ENCODE data around the gene CD226. TPM values are rescaled to one million over a fixed set of nuclear protein-coding genes. Genes with fewer than 3 reads are reported as not detected.

The CD226 gene
- total and polyA plus RNA-seq, 10 of the 15 experiments (the other 5 are each of a cell fraction or from before 2014, with no cell fraction given): 12.9 to 68.8 (median 47.3) TPM

DNA sequence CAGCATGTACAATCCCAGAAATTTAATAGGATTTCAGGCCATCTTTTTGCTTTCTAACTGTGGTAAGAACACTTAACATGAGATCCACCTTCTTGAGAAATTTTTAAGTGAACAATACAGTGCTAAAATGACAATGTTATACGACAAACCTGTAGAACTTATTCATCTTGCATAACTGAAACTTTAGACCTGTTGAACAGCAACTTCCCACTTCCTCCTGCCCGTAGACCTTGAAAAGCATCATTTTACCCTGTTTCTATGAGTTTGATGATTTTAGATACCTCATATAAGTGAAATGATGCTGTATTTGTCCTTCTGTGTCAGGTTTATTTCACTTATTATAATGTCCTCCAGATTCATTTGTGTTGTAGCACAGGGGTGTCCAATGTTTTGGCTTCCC, 128.2 kb downstream of the CD226 start:
- Histone ChIP-seq H3K79me2 (ENCODE audit: control insufficient read depth, insufficient read depth, low read length) (no peaks in the 10 kb centered on the region), H3K27me3 (replicated peaks in 1 of 2; ENCODE audit: control insufficient read depth in 2 of 2, insufficient read depth in 2 of 2, low read length in 1 of 2) (no peaks in the 10 kb centered on the region), H3K9ac (ENCODE audit: control insufficient read depth, insufficient read depth, low read length) (no peak overlapping the region), H3K9me3 (replicated peaks; ENCODE audit: control insufficient read depth, insufficient read depth, low read length) (no peaks in the 10 kb centered on the region; the same call in 1 of the 3 replicates), H3K4me3 (no peak overlapping the region), H3K27ac (ENCODE audit: control insufficient read depth, insufficient read depth) (no peak overlapping the region), H3K4me2 (ENCODE audit: control insufficient read depth, insufficient read depth) (no peak overlapping the region), H3K4me1 (ENCODE audit: control insufficient read depth, insufficient read depth, low read length) (no peaks in the 10 kb centered on the region), H3K36me3 (ENCODE audit: control insufficient read depth in 2 of 2, insufficient read depth in 2 of 2, low read length in 1 of 2) (no peaks in the 10 kb centered on the region), H4K20me1 (ENCODE audit: control insufficient read depth, insufficient read depth) (no peaks in the 10 kb centered on the region), H2AFZ (ENCODE audit: control insufficient read depth, low read depth, low read length) (no peak overlapping the region)
- CTCF ChIA-PET: interaction anchor here (1.5 kb wide), 1 partner anchor 19 kb away, joined by 3 read pairs; no protein-coding TSS in a partner anchor
- no peak for FAIRE-seq
- BruUV-seq (replicated peaks): no TSS peak
- peak; percentile 35; the same call in 2 of the 3 replicates for ATAC-seq
- intact Hi-C loops (cut with micrococcal nuclease; ENCODE audit: unreplicated experiment) (no loop called here), in situ Hi-C loops (cut with MboI) (no loop called here)
- WGBS (ENCODE audit: insufficient coverage, insufficient replicate concordance, low lambda C conversion rate, missing lambda C conversion rate): 3% methylated on average over 2 of the region's 2 CpGs
- no peak for TF ChIP-seq NR2C1 (IDR thresholded peaks at IDR 0.05)
- TF ChIP-seq SPI1 (IDR thresholded peaks at IDR 0.05; ENCODE audit: borderline replicate concordance, insufficient read depth, low read depth, low read length): peak; percentile 49; the same call in 1 of the 2 replicates
- POLR2A ChIA-PET: no interaction called here
- no peak for DNase-seq (ENCODE audit: low read depth, low spot score)
- SMC1A ChIA-PET (ENCODE audit: uncharacterized antibody, unreplicated experiment): no interaction called here
- RAD21 ChIA-PET (ENCODE audit: unreplicated experiment): no interaction called here

DNA sequence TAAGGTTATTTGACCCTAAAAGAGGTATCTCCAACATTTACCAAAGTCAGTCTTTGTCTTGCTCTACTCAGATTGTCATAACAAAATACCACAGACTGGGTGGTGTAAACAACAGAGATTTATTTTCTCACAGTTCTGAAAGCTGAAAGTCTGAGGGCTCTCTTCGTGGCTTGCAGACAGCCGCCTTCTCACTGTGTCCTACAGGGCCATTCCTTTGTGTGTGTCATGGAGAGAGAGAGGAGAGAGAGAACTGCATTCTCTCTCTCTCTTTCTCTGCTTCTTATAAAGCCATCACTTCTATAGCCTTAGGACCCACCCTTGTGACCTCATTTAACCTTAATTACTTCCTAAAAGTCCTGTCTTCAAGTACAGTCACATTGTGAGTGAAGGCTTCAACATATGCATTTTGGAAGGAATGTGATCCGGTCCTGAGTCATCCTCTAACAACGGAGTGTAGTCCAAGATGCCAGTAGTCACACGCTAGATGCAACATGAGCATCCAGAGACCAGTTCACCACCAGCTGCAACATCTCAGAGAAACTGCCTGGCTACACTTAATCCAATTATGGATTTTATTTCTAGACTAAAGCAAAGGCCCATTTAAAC, 130.2 kb downstream of the CD226 start:
- Histone ChIP-seq H3K36me3 (ENCODE audit: control insufficient read depth in 2 of 2, insufficient read depth in 2 of 2, low read length in 1 of 2) (no peaks in the 10 kb centered on the region), H3K27me3 (replicated peaks in 1 of 2; ENCODE audit: control insufficient read depth in 2 of 2, insufficient read depth in 2 of 2, low read length in 1 of 2) (no peaks in the 10 kb centered on the region), H3K9me3 (replicated peaks; ENCODE audit: control insufficient read depth, insufficient read depth, low read length) (no peaks in the 10 kb centered on the region; the same call in 1 of the 3 replicates), H3K79me2 (ENCODE audit: control insufficient read depth, insufficient read depth, low read length) (no peaks in the 10 kb centered on the region), H3K9ac (ENCODE audit: control insufficient read depth, insufficient read depth, low read length) (no peak overlapping the region), H3K4me1 (ENCODE audit: control insufficient read depth, insufficient read depth, low read length) (no peaks in the 10 kb centered on the region), H4K20me1 (ENCODE audit: control insufficient read depth, insufficient read depth) (no peaks in the 10 kb centered on the region), H3K27ac (ENCODE audit: control insufficient read depth, insufficient read depth) (no peak overlapping the region), H3K4me2 (ENCODE audit: control insufficient read depth, insufficient read depth) (no peak overlapping the region), H3K4me3 (no peak overlapping the region), H2AFZ (ENCODE audit: control insufficient read depth, low read depth, low read length) (no peak overlapping the region)
- TF ChIP-seq NR2C1 (IDR thresholded peaks at IDR 0.05): no peak
- TF ChIP-seq MTA3 (IDR thresholded peaks at IDR 0.05; ENCODE audit: borderline replicate concordance, low read length): no peak
- in situ Hi-C loops (cut with MboI) (no loop called here), intact Hi-C loops (cut with micrococcal nuclease; ENCODE audit: unreplicated experiment) (no loop called here)
- CTCF ChIA-PET: interaction anchor here (1.1 kb wide), 1 partner anchor 19 kb away, joined by 3 read pairs; no protein-coding TSS in a partner anchor
- 39% methylated on average over 5 of the region's 5 CpGs for WGBS (ENCODE audit: insufficient coverage, insufficient replicate concordance, low lambda C conversion rate, missing lambda C conversion rate)
- POLR2A ChIA-PET: interaction anchor here (1.1 kb wide), 1 partner anchor 81 kb away, joined by 4 read pairs; no protein-coding TSS in a partner anchor
- SMC1A ChIA-PET (ENCODE audit: uncharacterized antibody, unreplicated experiment): no interaction called here
- FAIRE-seq: no peak
- no peak for ATAC-seq
- DNase-seq (ENCODE audit: low read depth, low spot score): no peak
- no TSS peak for BruUV-seq (replicated peaks)
- RAD21 ChIA-PET (ENCODE audit: unreplicated experiment): no interaction called here
